HCT116 (cell line): ENCODE data around the gene RNF152. TPM values are rescaled to one million over a fixed set of nuclear protein-coding genes. Genes with fewer than 3 reads are reported as not detected.

ENCODE experiments used
- ATAC-seq: fragments of 200-7000 bp; cut with Tn5 transposase; 2 replicates; pipeline ENCODE4 v1.9.1; 2020; ENCODE audit warnings: mild to moderate bottlenecking, moderate library complexity
- BruUV-seq: library from RNA; stranded (reverse); fragments of 400-500 nt; replicated peaks from 2 replicates; lab custom pipeline; 2021; lab: Mats Ljungman, UMichigan
- CTCF ChIA-PET: fragments of 300-600 bp; sonication (Branson Sonifier 250); formaldehyde crosslinking; loops from one replicate; lab custom pipeline; 2021; ENCODE audit warnings: antibody characterized with exemption; lab: Charles Lee
- POLR2A ChIA-PET: fragments of 300-600, 350-600 bp; sonication (Branson Sonifier 250); formaldehyde crosslinking; loops from one replicate; lab custom pipeline; 2021; ENCODE audit warnings: antibody characterized with exemption; lab: Charles Lee
- RAD21 ChIA-PET, 2 experiments: fragments of 300-600 bp; sonication (Branson Sonifier 250); formaldehyde crosslinking; loops; one replicate each; lab custom pipeline; 2023; ENCODE audit warnings: low total read pairs in 2 of 2; ENCODE audit not compliant: uncharacterized antibody in 2 of 2, unreplicated experiment in 2 of 2, low non-redundant PET in 1 of 2; lab: Charles Lee
- DNase-seq: peaks from one replicate; pipeline ENCODE4 v3.0.0-alpha.2; 2010; ENCODE audit warnings: low read depth, low spot score
- H2AFZ ChIP-seq: fragments of 200-600 bp; shearing (Covaris generic), sonication (generic); 2 replicates; pipeline ENCODE4 v1.6.1; 2017; ENCODE audit warnings: low read depth, mixed run types, mixed read lengths, antibody characterized with exemption, low read length; ENCODE audit not compliant: poor library complexity, severe bottlenecking
- H3K27ac ChIP-seq: 2 replicates; pipeline ENCODE4 v1.5.1; 2012; ENCODE audit warnings: low read depth, low read length
- H3K27me3 ChIP-seq: fragments of 200-600 bp; sonication (generic); 2 replicates; pipeline ENCODE4 v1.6.1; 2016; ENCODE audit warnings: mixed run types, low read length, mixed read lengths; ENCODE audit not compliant: insufficient read depth
- H3K36me3 ChIP-seq, 2 experiments: fragments of 200-500 bp in 1 of 2; fragments of 200-600 bp in 1 of 2; sonication (Bioruptor generic) in 1 of 2; sonication (generic) in 1 of 2; 2 replicates each; pipeline versions ENCODE4 v1.5.1 to v1.6.1; 2014 to 2016; ENCODE audit warnings: low read length in 2 of 2, inconsistent platforms in 1 of 2, mixed read lengths in 1 of 2, mixed run types in 1 of 2; ENCODE audit not compliant: insufficient read depth in 2 of 2, control insufficient read depth in 1 of 2
- H3K4me1 ChIP-seq, 2 experiments: fragments of 200-600 bp in 1 of 2; sonication (generic) in 1 of 2; 2 replicates each; pipeline versions ENCODE4 v1.5.1 to v1.6.1; 2012 to 2017; ENCODE audit warnings: low read length in 2 of 2, inconsistent platforms in 1 of 2, mild to moderate bottlenecking in 1 of 2, mixed read lengths in 1 of 2, mixed run types in 1 of 2, moderate library complexity in 1 of 2; ENCODE audit not compliant: insufficient read depth in 2 of 2, control insufficient read depth in 1 of 2
- H3K4me2 ChIP-seq: fragments of 200-600 bp; sonication (generic); 2 replicates; pipeline ENCODE4 v1.6.1; 2017; ENCODE audit warnings: mixed run types, low read length, mixed read lengths
- H3K4me3 ChIP-seq, 2 experiments: fragments of 200-600 bp in 1 of 2; sonication (generic) in 1 of 2; replicated peaks in 1 of 2; 2 replicates each; pipeline ENCODE4 v1.5.1; 2011 to 2016; ENCODE audit warnings: low read length in 2 of 2, control low read depth in 1 of 2, low read depth in 1 of 2, mild to moderate bottlenecking in 1 of 2, mixed read lengths in 1 of 2, mixed run types in 1 of 2
- H3K79me2 ChIP-seq: fragments of 200-600 bp; sonication (generic); 2 replicates; pipeline ENCODE4 v1.6.1; 2017; ENCODE audit warnings: mild to moderate bottlenecking, mixed run types, low read length, moderate library complexity, mixed read lengths; ENCODE audit not compliant: insufficient read depth
- H3K9ac ChIP-seq: fragments of 200-600 bp; sonication (generic); 2 replicates; pipeline ENCODE4 v1.6.1; 2016; ENCODE audit warnings: low read length, mixed read lengths
- H3K9me2 ChIP-seq: fragments of 200-600 bp; sonication (generic), shearing (Covaris generic); 2 replicates; pipeline ENCODE4 v1.6.1; 2017; ENCODE audit warnings: mixed run types, mild to moderate bottlenecking, moderate library complexity; ENCODE audit not compliant: insufficient read depth
- H3K9me3 ChIP-seq, 2 experiments: fragments of 200-500 bp in 1 of 2; fragments of 200-600 bp in 1 of 2; sonication (Bioruptor generic) in 1 of 2; sonication (generic) in 1 of 2; 2 replicates each; pipeline ENCODE4 v1.6.1; 2014 to 2017; ENCODE audit warnings: low read length in 2 of 2, mixed read lengths in 2 of 2, inconsistent platforms in 1 of 2, low read depth in 1 of 2, mild to moderate bottlenecking in 1 of 2, mixed run types in 1 of 2, moderate library complexity in 1 of 2; ENCODE audit not compliant: control insufficient read depth in 1 of 2, insufficient read depth in 1 of 2
- H4K20me1 ChIP-seq: fragments of 200-600 bp; sonication (generic), shearing (Covaris generic); 2 replicates; pipeline ENCODE4 v1.6.1; 2017; ENCODE audit warnings: mixed run types, mild to moderate bottlenecking, moderate library complexity; ENCODE audit not compliant: insufficient read depth
- CBX3 ChIP-seq: IDR thresholded peaks from 2 replicates; pipeline ENCODE4 v1.6.1; 2012; ENCODE audit warnings: low read depth
- CEBPB ChIP-seq: IDR thresholded peaks from 2 replicates; pipeline ENCODE4 v1.6.1; 2012; ENCODE audit warnings: low read depth
- EZH2phosphoT487 ChIP-seq: fragments of 200-600 bp; IDR thresholded peaks from 2 replicates; pipeline ENCODE4 v1.6.1; 2018; ENCODE audit warnings: antibody characterized with exemption, borderline replicate concordance
- JUND ChIP-seq: IDR thresholded peaks from 2 replicates; pipeline ENCODE4 v1.6.1; 2012
- POLR2A ChIP-seq: IDR thresholded peaks from 2 replicates; pipeline ENCODE4 v1.7.0; 2011; ENCODE audit warnings: borderline replicate concordance; ENCODE audit not compliant: insufficient read depth, insufficient read length; ENCODE audit errors: extremely low read depth
- SIN3A ChIP-seq: IDR thresholded peaks from 2 replicates; pipeline ENCODE4 v1.6.1; 2012; ENCODE audit warnings: low read depth
- ZFX ChIP-seq: fragments of 450-650 bp; IDR thresholded peaks from 2 replicates; pipeline ENCODE4 v1.6.1; 2017
- intact Hi-C: fragments of 100-400 bp; cut with micrococcal nuclease; formaldehyde crosslinking; loops from 2 replicates; pipeline ENCODE4 v1.10.0; 2022
- total RNA-seq: library from RNA; stranded (reverse); gene quantifications from one replicate; pipeline ENCODE4 v1.2.1, GENCODE V29; 2021; ENCODE audit not compliant: unreplicated experiment
- TF ChIP-seq, protein P1 (sequence below), 3 experiments: fragments of 200-600 bp in 1 of 3; sonication (generic) in 1 of 3; IDR thresholded peaks in 2 of 3; conservative IDR thresholded peaks in 1 of 3; 2 replicates each; pipeline ENCODE4 v1.5.1; 2012 to 2017; ENCODE audit warnings: low read depth in 2 of 3, low read length in 2 of 3, antibody characterized with exemption in 1 of 3, borderline replicate concordance in 1 of 3, control low read depth in 1 of 3, mild to moderate bottlenecking in 1 of 3, mixed read lengths in 1 of 3, mixed run types in 1 of 3, moderate library complexity in 1 of 3; ENCODE audit not compliant: insufficient read depth in 1 of 3
- TF ChIP-seq, protein P2 (sequence below): IDR thresholded peaks from 2 replicates; pipeline ENCODE4 v1.6.1; 2012

Gene RNF152
- total RNA-seq, 1 experiment from 2014 or later: 0.47 TPM

DNA sequence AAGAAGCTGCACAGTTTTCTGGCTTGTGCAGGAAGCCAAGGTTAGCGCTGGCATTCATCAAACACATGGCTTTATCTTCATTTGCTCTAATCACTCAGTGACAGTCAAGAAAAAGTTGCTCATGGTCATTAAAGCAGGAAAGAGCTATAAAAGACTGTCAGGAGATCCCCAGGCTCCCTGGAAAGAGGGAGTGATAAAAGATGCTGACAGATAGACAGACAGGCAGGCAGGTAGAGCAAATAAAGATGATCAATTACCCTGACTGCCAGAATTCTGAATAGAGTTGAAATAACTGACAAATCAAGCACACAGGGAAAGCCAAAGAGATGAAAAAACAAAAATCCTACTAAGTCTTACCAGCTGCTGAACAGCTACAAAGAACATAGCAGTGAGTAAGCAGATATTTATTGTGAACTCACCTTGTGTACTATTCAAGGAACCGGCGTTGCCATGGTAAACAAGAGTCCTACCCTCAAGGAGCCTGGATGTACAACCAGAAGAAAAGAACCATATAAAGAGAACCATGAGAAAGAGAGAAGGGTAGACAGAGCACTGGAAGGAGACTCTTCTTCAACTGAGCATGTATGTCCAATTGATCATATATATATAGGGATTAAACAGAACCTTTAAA, 68.0 kb downstream of the RNF152 start:
- Histone ChIP-seq H3K27ac (no peak overlapping the region), H3K9me2 (no peaks in the 10 kb centered on the region), H3K79me2 (no peaks in the 10 kb centered on the region), H3K9ac (no peak overlapping the region), H3K4me2 (no peak overlapping the region), H2AFZ (no peak overlapping the region), H3K9me3 (no peaks in the 10 kb centered on the region), H3K4me1 (no peaks in the 10 kb centered on the region), H3K4me3 (no peak overlapping the region), H3K27me3 (peaks cover 5% of the 10 kb centered on the region; the same call in 1 of the 2 replicates), H3K36me3 (no peaks in the 10 kb centered on the region), H4K20me1 (no peaks in the 10 kb centered on the region)
- TF ChIP-seq CBX3 (no peak), CEBPB (no peak), ZFX (no peak), SIN3A (no peak), POLR2A (no peak), EZH2phosphoT487 (no peak), JUND (no peak)
- TF ChIP-seq, protein P1, sequence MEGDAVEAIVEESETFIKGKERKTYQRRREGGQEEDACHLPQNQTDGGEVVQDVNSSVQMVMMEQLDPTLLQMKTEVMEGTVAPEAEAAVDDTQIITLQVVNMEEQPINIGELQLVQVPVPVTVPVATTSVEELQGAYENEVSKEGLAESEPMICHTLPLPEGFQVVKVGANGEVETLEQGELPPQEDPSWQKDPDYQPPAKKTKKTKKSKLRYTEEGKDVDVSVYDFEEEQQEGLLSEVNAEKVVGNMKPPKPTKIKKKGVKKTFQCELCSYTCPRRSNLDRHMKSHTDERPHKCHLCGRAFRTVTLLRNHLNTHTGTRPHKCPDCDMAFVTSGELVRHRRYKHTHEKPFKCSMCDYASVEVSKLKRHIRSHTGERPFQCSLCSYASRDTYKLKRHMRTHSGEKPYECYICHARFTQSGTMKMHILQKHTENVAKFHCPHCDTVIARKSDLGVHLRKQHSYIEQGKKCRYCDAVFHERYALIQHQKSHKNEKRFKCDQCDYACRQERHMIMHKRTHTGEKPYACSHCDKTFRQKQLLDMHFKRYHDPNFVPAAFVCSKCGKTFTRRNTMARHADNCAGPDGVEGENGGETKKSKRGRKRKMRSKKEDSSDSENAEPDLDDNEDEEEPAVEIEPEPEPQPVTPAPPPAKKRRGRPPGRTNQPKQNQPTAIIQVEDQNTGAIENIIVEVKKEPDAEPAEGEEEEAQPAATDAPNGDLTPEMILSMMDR (IDR thresholded peaks at IDR 0.05 in 2 of 3, conservative IDR thresholded peaks at IDR 0.05 in 1 of 3; ENCODE audit: borderline replicate concordance in 1 of 3, insufficient read depth in 1 of 3, low read depth in 2 of 3, low read length in 2 of 3): no peak
- TF ChIP-seq, protein P2, sequence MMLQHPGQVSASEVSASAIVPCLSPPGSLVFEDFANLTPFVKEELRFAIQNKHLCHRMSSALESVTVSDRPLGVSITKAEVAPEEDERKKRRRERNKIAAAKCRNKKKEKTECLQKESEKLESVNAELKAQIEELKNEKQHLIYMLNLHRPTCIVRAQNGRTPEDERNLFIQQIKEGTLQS: no peak
- ChIA-PET RAD21 (no interaction called here), CTCF (no interaction called here), POLR2A (no interaction called here)
- BruUV-seq: no TSS peak
- DNase-seq: no peak
- intact Hi-C loops: no loop called here
- no peak for ATAC-seq
